Lung (tissue), 12 donors: ENCODE data around the gene MYG1. TPM values are rescaled to one million over a fixed set of nuclear protein-coding genes. Genes with fewer than 3 reads are reported as not detected.

ENCODE experiments used
- ATAC-seq: fragments of 200-7000 bp; cut with Tn5 transposase; one replicate; pipeline ENCODE4 v1.9.1; 2020; ENCODE audit warnings: moderate number of reproducible peaks; ENCODE audit not compliant: insufficient read depth, low FRiP score
- DNase-seq, 3 donors: peaks; one replicate each; pipeline ENCODE4 v3.0.0-alpha.2; 2013 to 2017
- H3K27ac ChIP-seq, 2 donors: one replicate each; pipeline ENCODE4 v1.5.1; 2013; ENCODE audit warnings: mild to moderate bottlenecking in 2 of 2, moderate library complexity in 2 of 2, control low read depth in 1 of 2, inconsistent platforms in 1 of 2, low read depth in 1 of 2, low read length in 1 of 2
- H3K27me3 ChIP-seq, 3 donors: one replicate each; pipeline ENCODE4 v1.5.1; 2013; ENCODE audit warnings: low read length in 2 of 3; ENCODE audit not compliant: control insufficient read depth in 3 of 3, insufficient read depth in 3 of 3
- H3K36me3 ChIP-seq, 4 donors: one replicate each; pipeline ENCODE4 v1.5.1; 2013; ENCODE audit warnings: low read length in 4 of 4, mild to moderate bottlenecking in 1 of 4, moderate library complexity in 1 of 4; ENCODE audit not compliant: control insufficient read depth in 4 of 4, insufficient read depth in 4 of 4
- H3K4me1 ChIP-seq, 5 donors: one replicate each; pipeline ENCODE4 v1.5.1; 2013; ENCODE audit warnings: low read length in 5 of 5, mild to moderate bottlenecking in 2 of 5, moderate library complexity in 1 of 5; ENCODE audit not compliant: control insufficient read depth in 5 of 5, insufficient read depth in 5 of 5
- H3K4me3 ChIP-seq: one replicate; pipeline ENCODE4 v1.5.1; 2013; ENCODE audit warnings: mild to moderate bottlenecking, control low read depth, moderate library complexity
- H3K9ac ChIP-seq, 2 donors: one replicate each; pipeline ENCODE4 v1.5.1; 2013; ENCODE audit warnings: low read length in 2 of 2, control low read depth in 1 of 2; ENCODE audit not compliant: insufficient read depth in 1 of 2
- H3K9me3 ChIP-seq, 4 donors: one replicate each; pipeline ENCODE4 v1.5.1; 2013; ENCODE audit warnings: low read length in 3 of 4, mild to moderate bottlenecking in 1 of 4, moderate library complexity in 1 of 4; ENCODE audit not compliant: control insufficient read depth in 4 of 4, insufficient read depth in 3 of 4
- WGBS, 2 donors: extraction: QIAGEN DNeasy Blood & Tissue Kit; methylation state at CpG; one replicate each; pipeline ENCODE4 v1.1.7; 2013; 5-methylcytosine and 5-hydroxymethylcytosine counted together
- polyA plus RNA-seq, 2 donors: library from polyadenylated mRNA; stranded (reverse); fragments of 200-250 nt; gene quantifications; one replicate each; pipeline ENCODE4 v1.2.1, GENCODE V29; 2013
- total RNA-seq, 2 donors: library from RNA; depleted of rRNA in 1 of 2; stranded (reverse); fragments of >200 nt in 1 of 2; gene quantifications; one replicate each; pipeline ENCODE4 v1.2.1, GENCODE V29; 2014 to 2021
- TF ChIP-seq, protein P1 (sequence below): IDR thresholded peaks from 2 replicates; pipeline ENCODE4 v1.5.1; 2012; ENCODE audit warnings: mild to moderate bottlenecking; ENCODE audit errors: control extremely low read depth, extremely low read depth
- donor health status: control.
- donor health status: control.
- donor health status: Bipolar disorder and iron deficiency.
- donor health status: healthy.
- donor health status: DM: yes; HTN: yes; CAD: no.

MYG1 gene
- total and polyA plus RNA-seq, 4 donors = 22.1 to 88.9 (median 59.8) TPM

DNA sequence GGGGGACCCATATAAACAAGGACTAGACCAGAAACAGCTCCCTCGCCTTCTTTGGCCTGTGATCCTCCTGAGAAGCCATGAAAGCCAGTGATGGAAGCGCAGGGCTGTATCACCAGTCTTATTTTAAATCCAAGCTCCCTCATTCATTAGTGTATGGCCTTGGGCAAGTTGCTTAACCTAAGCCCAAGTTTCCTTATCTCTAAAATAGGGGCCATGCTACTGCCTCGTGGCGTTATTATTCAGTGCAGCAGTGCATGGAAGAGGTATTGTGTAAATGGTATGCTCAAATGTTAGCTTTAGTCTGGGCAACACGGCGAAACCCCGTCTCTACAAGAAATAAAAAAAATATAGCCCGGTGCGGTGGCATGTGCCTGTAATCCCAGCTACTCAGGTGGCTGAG lies 21.5 kb upstream of the MYG1 start:
- DNase-seq = no peak
- no peak for ATAC-seq

DNA sequence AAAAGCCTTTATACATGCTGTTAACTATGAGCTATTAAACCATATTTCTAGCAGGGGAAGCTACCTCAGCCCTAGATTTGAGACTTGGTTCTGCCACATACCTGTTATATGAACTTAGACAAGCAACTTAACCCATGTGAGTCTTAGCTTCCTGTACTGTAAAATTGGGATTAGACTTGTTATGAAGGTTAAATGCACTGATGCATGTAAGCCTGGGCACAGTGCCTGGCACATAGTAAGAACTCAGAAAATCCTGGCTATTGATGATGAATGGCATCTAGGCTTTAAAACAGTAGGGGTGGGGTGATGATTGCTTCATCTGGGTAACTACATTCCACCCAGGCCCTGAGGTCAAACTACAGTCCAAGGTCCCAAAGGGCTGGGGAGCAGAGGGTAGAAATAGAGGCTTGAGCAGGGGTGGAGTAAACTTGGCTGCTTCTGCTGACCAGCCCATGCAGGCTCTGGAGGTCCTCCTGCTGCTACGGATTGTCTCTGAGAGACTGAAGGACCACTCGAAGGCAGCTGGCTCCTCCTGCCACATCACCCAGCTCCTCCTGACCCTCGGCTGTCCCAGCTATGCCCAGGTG lies 20.1 kb upstream of the MYG1 start:
- Histone ChIP-seq H3K36me3 (peaks cover 0 to 17% (median 7%) of the 10 kb centered on the region in 4 donors), H3K4me1 (no peaks in the 10 kb centered on the region), H3K27ac (no peak overlapping the region), H3K27me3 (no peaks in the 10 kb centered on the region), H3K9ac (no peak overlapping the region), H3K9me3 (no peaks in the 10 kb centered on the region), H3K4me3 (no peak overlapping the region)
- TF ChIP-seq, protein P1, sequence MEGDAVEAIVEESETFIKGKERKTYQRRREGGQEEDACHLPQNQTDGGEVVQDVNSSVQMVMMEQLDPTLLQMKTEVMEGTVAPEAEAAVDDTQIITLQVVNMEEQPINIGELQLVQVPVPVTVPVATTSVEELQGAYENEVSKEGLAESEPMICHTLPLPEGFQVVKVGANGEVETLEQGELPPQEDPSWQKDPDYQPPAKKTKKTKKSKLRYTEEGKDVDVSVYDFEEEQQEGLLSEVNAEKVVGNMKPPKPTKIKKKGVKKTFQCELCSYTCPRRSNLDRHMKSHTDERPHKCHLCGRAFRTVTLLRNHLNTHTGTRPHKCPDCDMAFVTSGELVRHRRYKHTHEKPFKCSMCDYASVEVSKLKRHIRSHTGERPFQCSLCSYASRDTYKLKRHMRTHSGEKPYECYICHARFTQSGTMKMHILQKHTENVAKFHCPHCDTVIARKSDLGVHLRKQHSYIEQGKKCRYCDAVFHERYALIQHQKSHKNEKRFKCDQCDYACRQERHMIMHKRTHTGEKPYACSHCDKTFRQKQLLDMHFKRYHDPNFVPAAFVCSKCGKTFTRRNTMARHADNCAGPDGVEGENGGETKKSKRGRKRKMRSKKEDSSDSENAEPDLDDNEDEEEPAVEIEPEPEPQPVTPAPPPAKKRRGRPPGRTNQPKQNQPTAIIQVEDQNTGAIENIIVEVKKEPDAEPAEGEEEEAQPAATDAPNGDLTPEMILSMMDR = no peak
- ATAC-seq (no peak), DNase-seq (no peak)
- 89 to 97% methylated on average over 3 of the region's 3 CpGs for WGBS, 2 donors

More for the DNA sequence above, 21.5 kb upstream of the MYG1 start:
- no peak overlapping the region for H3K9ac ChIP-seq
- no peaks in the 10 kb centered on the region for H3K27me3 ChIP-seq
- WGBS, 2 donors = 95 to 97% methylated on average over 9 of the region's 9 CpGs
- H3K36me3 ChIP-seq = peaks cover 0 to 14% (median 7%) of the 10 kb centered on the region in 4 donors
- H3K9me3 ChIP-seq = no peaks in the 10 kb centered on the region
- TF ChIP-seq, protein P1 = no peak
- H3K4me1 ChIP-seq = no peaks in the 10 kb centered on the region
- no peak overlapping the region for H3K4me3 ChIP-seq
- H3K27ac ChIP-seq = no peak overlapping the region

DNA sequence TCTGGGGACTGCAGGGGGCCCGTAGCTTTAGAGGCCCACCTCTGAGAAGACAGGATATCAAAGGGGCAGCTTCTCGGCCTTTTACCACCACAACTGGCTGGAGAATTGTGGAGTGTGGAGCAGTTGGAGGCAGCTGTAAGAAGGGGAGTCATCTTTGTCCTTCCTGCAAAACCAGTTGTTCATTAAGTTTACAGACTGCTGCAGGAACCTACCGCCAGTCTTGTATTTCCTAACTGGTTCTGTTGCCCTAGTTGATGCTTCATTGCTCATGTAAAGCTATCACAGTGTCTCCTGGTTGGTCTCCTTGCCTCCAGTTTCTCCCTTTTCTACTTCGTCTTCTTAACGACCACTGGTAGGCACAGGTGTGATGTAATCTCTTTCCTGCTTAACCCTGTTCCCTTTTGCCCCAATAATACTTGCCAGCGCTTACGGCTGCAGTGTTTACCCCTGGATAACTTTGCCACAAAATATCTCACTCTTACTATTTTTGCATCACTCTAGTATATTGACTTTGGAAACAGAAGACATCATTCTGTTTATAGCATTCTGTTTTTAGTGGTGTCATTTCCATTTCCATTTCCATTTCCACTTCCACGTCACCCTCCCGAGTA lies 19.5 kb upstream of the MYG1 start:
- H3K27ac ChIP-seq = no peak overlapping the region
- TF ChIP-seq, protein P1 = no peak
- no peak overlapping the region for H3K4me3 ChIP-seq
- no peaks in the 10 kb centered on the region for H3K27me3 ChIP-seq
- DNase-seq = no peak
- H3K9me3 ChIP-seq = no peaks in the 10 kb centered on the region
- H3K4me1 ChIP-seq = no peaks in the 10 kb centered on the region
- H3K36me3 ChIP-seq = peaks cover 0 to 12% (median 7%) of the 10 kb centered on the region in 4 donors
- no peak overlapping the region for H3K9ac ChIP-seq
- ATAC-seq = no peak
- 64 to 80% methylated on average over 9 of the region's 9 CpGs for WGBS, 2 donors

DNA sequence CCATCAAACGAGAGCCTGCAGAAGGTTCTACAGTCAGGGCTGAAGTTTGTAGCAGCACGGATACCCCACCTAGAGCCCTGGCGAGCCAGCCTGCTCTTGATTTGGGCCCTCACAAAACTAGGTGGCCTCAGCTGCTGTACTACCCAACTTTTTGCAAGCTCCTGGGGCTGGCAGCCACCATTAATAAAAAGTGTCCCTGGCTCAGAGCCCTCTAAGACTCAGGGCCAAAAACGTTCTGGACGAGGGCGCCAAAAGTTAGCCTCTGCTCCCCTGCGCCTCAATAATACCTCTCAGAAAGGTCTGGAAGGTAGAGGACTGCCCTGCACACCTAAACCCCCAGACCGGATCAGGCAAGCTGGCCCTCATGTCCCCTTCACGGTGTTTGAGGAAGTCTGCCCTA lies 13.0 kb upstream of the MYG1 start:
- Histone ChIP-seq H3K4me3 (no peak overlapping the region), H3K9ac (no peak overlapping the region), H3K36me3 (peaks cover 0 to 9% (median 3%) of the 10 kb centered on the region in 4 donors), H3K27ac (no peak overlapping the region), H3K9me3 (no peaks in the 10 kb centered on the region), H3K4me1 (no peaks in the 10 kb centered on the region), H3K27me3 (no peaks in the 10 kb centered on the region)
- 87 to 91% methylated on average over 9 of the region's 9 CpGs for WGBS, 2 donors
- TF ChIP-seq, protein P1 = no peak
- DNase-seq = no peak
- ATAC-seq = no peak
